ENCODE data around the gene UCK1. TPM values are rescaled to one million over a fixed set of nuclear protein-coding genes. Genes with fewer than 3 reads are reported as not detected.

The UCK1 gene
- total and polyA plus RNA-seq, 2 of the 4 experiments (the other 2 are of a cell fraction): 17.9 to 21.4 TPM

- no peak overlapping the region for H3K14ac ChIP-seq (replicated peaks; ENCODE audit: low read depth, low read length)
- H3K18ac ChIP-seq (ENCODE audit: low read depth, low read length): no peak overlapping the region
- no peak for ATAC-seq (ENCODE audit: low read depth)
- H3K79me1 ChIP-seq (ENCODE audit: low read depth in 1 of 2, low read length in 2 of 2): peaks cover 34 to 63% of the 10 kb centered on the region in 2 experiments
- no peak overlapping the region for H2BK20ac ChIP-seq (ENCODE audit: low read depth, low read length)
- no peak overlapping the region for H3K4me3 ChIP-seq (ENCODE audit: insufficient read depth, low read depth, low read length)
- no peak overlapping the region for H2AK5ac ChIP-seq (ENCODE audit: low read depth, low read length)
- H4K8ac ChIP-seq (ENCODE audit: low read depth in 2 of 2, low read length in 2 of 2): no peak overlapping the region
- no peak for DNase-seq
- H3K4me1 ChIP-seq (ENCODE audit: control insufficient read depth, insufficient read depth, low read length): no peaks in the 10 kb centered on the region
- H3K36me3 ChIP-seq (ENCODE audit: control insufficient read depth, insufficient read depth, low read length): peaks cover 92% of the 10 kb centered on the region
- H3K4me2 ChIP-seq (ENCODE audit: low read depth, low read length): no peak overlapping the region
- no peak overlapping the region for H4K91ac ChIP-seq (ENCODE audit: insufficient read depth, low read depth, low read length)
- dilution Hi-C loops (cut with HindIII; ENCODE audit: low sequenced_read_pairs, unreplicated experiment): no loop called here
- H3K9me3 ChIP-seq (ENCODE audit: control insufficient read depth, insufficient read depth, low read length): no peaks in the 10 kb centered on the region
- no peak overlapping the region for H2AFZ ChIP-seq (replicated peaks; ENCODE audit: low read length, poor library complexity)
- ChIA-PET CTCF (interaction anchor here (0.6 kb wide), 1 partner anchor 68 kb away, joined by 6 read pairs; no protein-coding TSS in a partner anchor), POLR2A (ENCODE audit: unreplicated experiment) (no interaction called here)
- H2AK9ac ChIP-seq (replicated peaks; ENCODE audit: low read depth, low read length, poor library complexity): no peak overlapping the region
- no peak overlapping the region for H2BK15ac ChIP-seq (ENCODE audit: low read depth, low read length)
- H2BK5ac ChIP-seq (ENCODE audit: low read depth, low read length, poor library complexity, severe bottlenecking): no peak overlapping the region
- H3K56ac ChIP-seq (ENCODE audit: extremely low read depth, insufficient read depth, low read length): no peak overlapping the region
- H3K23ac ChIP-seq (ENCODE audit: low read depth, low read length): no peak overlapping the region
- no peak overlapping the region for H3K4ac ChIP-seq (ENCODE audit: low read depth, low read length)
- H3K27ac ChIP-seq (ENCODE audit: insufficient read depth, low read length): no peak overlapping the region
- no peaks in the 10 kb centered on the region for H3K9me1 ChIP-seq (ENCODE audit: insufficient read depth, low read length)
- H3K27me3 ChIP-seq (ENCODE audit: control insufficient read depth, insufficient read depth, low read length): no peaks in the 10 kb centered on the region
- intact Hi-C loops (cut with micrococcal nuclease): no loop called here
- H2BK120ac ChIP-seq (ENCODE audit: low read depth, low read length): no peak overlapping the region
- H4K5ac ChIP-seq (ENCODE audit: low read depth, low read length): no peak overlapping the region
- no CpG with 5 or more reads among the region's 1 CpG for WGBS, 2 experiments (ENCODE audit: extremely low coverage in 2 of 2, insufficient read length in 1 of 2)
- in situ Hi-C loops (cut with MboI; ENCODE audit: low sequenced_read_pairs): no loop called here
- no peak for TF ChIP-seq RAD21 (IDR thresholded peaks at IDR 0.05; ENCODE audit: low read length)
- TF ChIP-seq FOS (IDR thresholded peaks at IDR 0.05; ENCODE audit: low read depth, low read length): no peak
- TF ChIP-seq ELK1 (IDR thresholded peaks at IDR 0.05; ENCODE audit: borderline replicate concordance, low read depth, low read length): no peak
- no peak for TF ChIP-seq BHLHE40 (IDR thresholded peaks at IDR 0.05; ENCODE audit: low read depth, low read length)
- TF ChIP-seq POLR2A (IDR thresholded peaks at IDR 0.05; ENCODE audit: low read depth, low read length): no peak
- TF ChIP-seq USF2 (IDR thresholded peaks at IDR 0.05; ENCODE audit: low read depth, low read length): no peak
- TF ChIP-seq NFE2L2 (IDR thresholded peaks at IDR 0.05; ENCODE audit: low read depth, low read length): no peak
- TF ChIP-seq MXI1 (IDR thresholded peaks at IDR 0.05; ENCODE audit: borderline replicate concordance, low read depth, low read length): no peak
- no peak for TF ChIP-seq MAZ (IDR thresholded peaks at IDR 0.05; ENCODE audit: borderline replicate concordance, low read depth, low read length)
- TF ChIP-seq RFX5 (IDR thresholded peaks at IDR 0.05; ENCODE audit: low read depth, low read length): no peak
- TF ChIP-seq CTCF (conservative IDR thresholded peaks at IDR 0.05; ENCODE audit: low read depth, low read length): no peak
- TF ChIP-seq CEBPB (IDR thresholded peaks at IDR 0.05; ENCODE audit: low read depth, low read length): no peak
- no peak for TF ChIP-seq MAFK (IDR thresholded peaks at IDR 0.05; ENCODE audit: low read depth, low read length)
- TF ChIP-seq SMC3 (IDR thresholded peaks at IDR 0.05; ENCODE audit: low read depth, low read length): no peak
- TF ChIP-seq CHD1 (IDR thresholded peaks at IDR 0.05; ENCODE audit: low read depth, low read length): no peak
- no peak for TF ChIP-seq RCOR1 (IDR thresholded peaks at IDR 0.05; ENCODE audit: insufficient replicate concordance, low read length)
- no TSS peak for BruUV-seq (replicated peaks)
- H4K20me1 ChIP-seq (ENCODE audit: insufficient read depth, low read length): peaks cover 54% of the 10 kb centered on the region
- H3K9ac ChIP-seq (ENCODE audit: low read depth, low read length): no peak overlapping the region
Observed at GRCh38 chr9:131480258-131480657, 50.8 kb downstream of the UCK1 start.
